22Rv1 (cell line): ENCODE results near the gene ZBTB20.

Source experiments
- ZFX ChIP-seq: fragments of 450-650 bp; IDR thresholded peaks from 2 replicates; pipeline ENCODE4 v1.6.1; 2017; ENCODE audit warnings: antibody characterized with exemption, borderline replicate concordance
- TF ChIP-seq, protein P1 (sequence below): fragments of 450-650 bp; IDR thresholded peaks from 2 replicates; pipeline ENCODE4 v1.5.1; 2017; ENCODE audit warnings: mild to moderate bottlenecking

DNA sequence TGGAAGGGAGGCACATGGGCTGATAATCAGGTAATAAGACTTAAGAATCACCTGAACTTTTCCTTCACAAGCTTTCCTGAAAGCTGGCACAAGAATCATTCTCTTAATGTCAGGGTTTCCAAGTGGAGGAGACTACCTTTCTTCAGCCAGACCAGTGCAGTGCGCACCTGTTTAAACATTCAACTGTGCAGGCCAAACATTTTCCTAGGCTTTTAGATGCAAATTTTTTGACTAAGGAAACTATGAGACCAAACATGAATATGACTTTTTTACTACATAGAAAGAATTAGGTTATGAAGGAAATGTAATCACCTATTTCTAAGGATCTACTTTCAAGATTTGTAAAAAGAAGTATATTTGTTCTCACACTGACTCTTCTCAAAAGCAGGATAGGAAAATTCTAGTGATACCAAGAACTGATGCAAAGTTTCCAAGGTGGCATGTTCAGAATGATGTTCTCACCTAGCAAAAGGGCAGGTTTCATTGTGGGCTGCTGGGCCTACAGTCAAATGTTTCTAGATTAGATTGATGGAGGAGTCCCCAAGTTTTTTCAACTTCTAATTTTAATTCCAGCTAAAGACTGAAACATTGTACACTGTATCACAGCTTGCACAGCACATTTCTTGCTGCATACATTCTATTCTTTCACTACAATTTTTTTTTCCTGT lies 514.2 kb downstream of the ZBTB20 start:
- TF ChIP-seq ZFX: no peak
- TF ChIP-seq, protein P1, sequence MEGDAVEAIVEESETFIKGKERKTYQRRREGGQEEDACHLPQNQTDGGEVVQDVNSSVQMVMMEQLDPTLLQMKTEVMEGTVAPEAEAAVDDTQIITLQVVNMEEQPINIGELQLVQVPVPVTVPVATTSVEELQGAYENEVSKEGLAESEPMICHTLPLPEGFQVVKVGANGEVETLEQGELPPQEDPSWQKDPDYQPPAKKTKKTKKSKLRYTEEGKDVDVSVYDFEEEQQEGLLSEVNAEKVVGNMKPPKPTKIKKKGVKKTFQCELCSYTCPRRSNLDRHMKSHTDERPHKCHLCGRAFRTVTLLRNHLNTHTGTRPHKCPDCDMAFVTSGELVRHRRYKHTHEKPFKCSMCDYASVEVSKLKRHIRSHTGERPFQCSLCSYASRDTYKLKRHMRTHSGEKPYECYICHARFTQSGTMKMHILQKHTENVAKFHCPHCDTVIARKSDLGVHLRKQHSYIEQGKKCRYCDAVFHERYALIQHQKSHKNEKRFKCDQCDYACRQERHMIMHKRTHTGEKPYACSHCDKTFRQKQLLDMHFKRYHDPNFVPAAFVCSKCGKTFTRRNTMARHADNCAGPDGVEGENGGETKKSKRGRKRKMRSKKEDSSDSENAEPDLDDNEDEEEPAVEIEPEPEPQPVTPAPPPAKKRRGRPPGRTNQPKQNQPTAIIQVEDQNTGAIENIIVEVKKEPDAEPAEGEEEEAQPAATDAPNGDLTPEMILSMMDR: no peak
